Mesendoderm (in vitro differentiated cells): ENCODE results near the gene ZCCHC4.

Source experiments
- DNase-seq: peaks from one replicate; pipeline ENCODE4 v3.0.0; 2013
- H2AK5ac ChIP-seq: 2 replicates; pipeline ENCODE4 v1.6.1; 2013; ENCODE audit warnings: low read length, inconsistent platforms
- H2BK120ac ChIP-seq: 2 replicates; pipeline ENCODE4 v1.6.1; 2013; ENCODE audit warnings: low read depth, mild to moderate bottlenecking, low read length, moderate library complexity, mixed read lengths
- H2BK15ac ChIP-seq: replicated peaks from 2 replicates; pipeline ENCODE4 v1.6.1; 2013; ENCODE audit warnings: low read depth, mild to moderate bottlenecking, moderate library complexity
- H2BK5ac ChIP-seq: 2 replicates; pipeline ENCODE4 v1.6.1; 2013; ENCODE audit warnings: low read length, inconsistent platforms
- H3K18ac ChIP-seq: 2 replicates; pipeline ENCODE4 v1.6.1; 2013; ENCODE audit warnings: mild to moderate bottlenecking, low read length, mixed read lengths
- H3K23ac ChIP-seq: one replicate; pipeline ENCODE4 v1.6.1; 2013; ENCODE audit warnings: low read length
- H3K27ac ChIP-seq: 2 replicates; pipeline ENCODE4 v1.5.1; 2013; ENCODE audit warnings: low read depth, mild to moderate bottlenecking, inconsistent platforms, low read length, moderate library complexity
- H3K27me3 ChIP-seq: 2 replicates; pipeline ENCODE4 v1.6.1; 2013; ENCODE audit warnings: low read length, control low read depth, mild to moderate bottlenecking, inconsistent platforms; ENCODE audit not compliant: insufficient read depth, poor library complexity
- H3K36me3 ChIP-seq: 2 replicates; pipeline ENCODE4 v1.6.1; 2013; ENCODE audit warnings: low read length, inconsistent platforms; ENCODE audit not compliant: control insufficient read depth, insufficient read depth
- H3K4ac ChIP-seq: one replicate; pipeline ENCODE4 v1.6.1; 2013; ENCODE audit warnings: low read depth, mild to moderate bottlenecking, low read length, moderate library complexity
- H3K4me1 ChIP-seq: 2 replicates; pipeline ENCODE4 v1.6.1; 2013; ENCODE audit warnings: low read depth, low read length, inconsistent platforms; ENCODE audit not compliant: control insufficient read depth
- H3K4me2 ChIP-seq: 2 replicates; pipeline ENCODE4 v1.6.1; 2013; ENCODE audit warnings: low read length
- H3K4me3 ChIP-seq: 2 replicates; pipeline ENCODE4 v1.5.1; 2013; ENCODE audit warnings: mild to moderate bottlenecking, low read length
- H3K56ac ChIP-seq: one replicate; pipeline ENCODE4 v1.6.1; 2013; ENCODE audit warnings: low read length
- H3K79me1 ChIP-seq: 2 replicates; pipeline ENCODE4 v1.6.1; 2013; ENCODE audit warnings: low read length, inconsistent platforms
- H3K79me2 ChIP-seq: 2 replicates; pipeline ENCODE4 v1.6.1; 2013; ENCODE audit warnings: mild to moderate bottlenecking, low read length; ENCODE audit not compliant: control insufficient read depth, insufficient read depth
- H3K9ac ChIP-seq: 2 replicates; pipeline ENCODE4 v1.6.1; 2013; ENCODE audit warnings: low read length, inconsistent platforms
- H4K5ac ChIP-seq: one replicate; pipeline ENCODE4 v1.6.1; 2013; ENCODE audit warnings: low read length
- H4K8ac ChIP-seq: one replicate; pipeline ENCODE4 v1.6.1; 2013; ENCODE audit warnings: low read depth, mild to moderate bottlenecking, control low read depth, low read length, moderate library complexity
- WGBS: extraction: QIAGEN DNeasy Blood & Tissue Kit; methylation state at CpG from one replicate; pipeline ENCODE4 v1.1.7; 2013; ENCODE audit warnings: low lambda C conversion rate, missing lambda C conversion rate; ENCODE audit not compliant: insufficient coverage; ENCODE audit errors: extremely low coverage; 5-methylcytosine and 5-hydroxymethylcytosine counted together

ZCCHC4 gene

DNA sequence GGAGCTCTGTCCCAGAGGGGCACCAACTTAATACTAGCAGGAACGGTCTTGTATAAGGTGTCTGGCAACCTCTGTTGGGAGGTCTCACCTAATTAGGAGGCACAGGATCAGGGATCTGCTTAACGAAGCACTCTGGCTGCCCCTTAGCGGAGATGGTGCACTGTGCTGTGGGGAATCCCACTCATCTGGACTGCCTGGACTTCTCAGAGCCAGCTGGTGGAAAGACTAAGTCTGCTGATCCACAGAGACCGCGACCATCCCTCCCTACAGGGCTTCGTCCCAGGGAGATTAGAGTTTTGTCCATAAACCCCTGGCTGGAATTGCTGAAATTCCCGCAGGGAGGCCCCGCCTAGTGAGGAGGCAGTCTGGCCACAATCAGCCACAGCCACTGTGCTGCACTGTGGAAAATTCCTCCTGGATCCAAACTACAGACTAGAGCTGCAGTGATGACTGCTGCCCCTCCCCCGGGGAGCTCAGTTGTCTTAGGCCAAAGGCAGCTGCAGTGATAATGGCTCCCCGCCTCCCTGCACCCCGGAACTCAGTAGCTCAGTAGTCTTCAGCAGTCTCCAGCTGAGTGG is 22.0 kb upstream of the ZCCHC4 start:
- Histone ChIP-seq H3K56ac (no peak overlapping the region), H4K8ac (no peak overlapping the region), H3K23ac (no peak overlapping the region), H2BK15ac (no peak overlapping the region), H3K4me1 (no peaks in the 10 kb centered on the region), H3K27ac (no peak overlapping the region), H4K5ac (no peak overlapping the region), H3K27me3 (no peaks in the 10 kb centered on the region), H3K9ac (no peak overlapping the region), H3K18ac (no peak overlapping the region), H3K4me2 (no peak overlapping the region), H3K4me3 (no peak overlapping the region), H3K79me1 (no peaks in the 10 kb centered on the region), H3K79me2 (no peaks in the 10 kb centered on the region), H2BK120ac (no peak overlapping the region), H2BK5ac (no peak overlapping the region), H2AK5ac (no peak overlapping the region), H3K4ac (peak overlapping the region; percentile 11), H3K36me3 (no peaks in the 10 kb centered on the region)
- DNase-seq = peak; percentile 65
- no CpG with 5 or more reads among the region's 11 CpGs for WGBS

DNA sequence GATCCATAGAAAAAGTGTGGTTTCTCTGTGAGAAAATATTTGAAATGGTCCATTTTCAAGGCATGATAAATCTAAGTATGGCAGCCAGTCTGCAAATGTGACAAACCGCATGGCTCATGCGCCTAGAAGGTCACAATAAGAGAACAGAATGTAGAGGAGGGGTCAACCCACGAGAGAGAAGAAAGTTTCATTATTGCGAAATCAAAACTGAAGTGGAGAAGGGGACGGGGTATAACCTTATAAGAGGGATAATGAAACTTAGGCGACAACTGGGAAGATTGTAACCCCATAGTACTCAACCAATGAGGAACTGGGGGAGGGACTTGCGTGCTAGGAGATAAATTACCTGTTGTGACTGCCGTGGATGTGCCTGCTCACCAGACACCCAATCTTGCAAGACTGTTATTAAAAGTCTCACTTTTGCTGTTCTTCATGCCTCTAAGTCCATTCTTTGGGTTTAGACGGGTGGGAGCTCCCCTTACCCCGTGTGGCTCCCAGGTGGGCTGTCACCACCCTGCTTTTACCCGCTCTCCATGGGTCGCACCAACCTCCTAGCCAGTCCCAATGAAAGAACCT is 21.3 kb upstream of the ZCCHC4 start:
- Histone ChIP-seq H3K4me1 (no peaks in the 10 kb centered on the region), H2AK5ac (no peak overlapping the region), H3K4me3 (no peak overlapping the region), H4K5ac (no peak overlapping the region), H3K23ac (no peak overlapping the region), H3K9ac (no peak overlapping the region), H3K79me2 (no peaks in the 10 kb centered on the region), H3K4me2 (no peak overlapping the region), H2BK5ac (no peak overlapping the region), H3K18ac (no peak overlapping the region), H4K8ac (no peak overlapping the region), H2BK15ac (no peak overlapping the region), H3K27me3 (no peaks in the 10 kb centered on the region), H2BK120ac (no peak overlapping the region), H3K4ac (no peak overlapping the region), H3K27ac (no peak overlapping the region), H3K79me1 (no peaks in the 10 kb centered on the region), H3K56ac (no peak overlapping the region), H3K36me3 (no peaks in the 10 kb centered on the region)
- no peak for DNase-seq
- WGBS = no CpG with 5 or more reads among the region's 12 CpGs

DNA sequence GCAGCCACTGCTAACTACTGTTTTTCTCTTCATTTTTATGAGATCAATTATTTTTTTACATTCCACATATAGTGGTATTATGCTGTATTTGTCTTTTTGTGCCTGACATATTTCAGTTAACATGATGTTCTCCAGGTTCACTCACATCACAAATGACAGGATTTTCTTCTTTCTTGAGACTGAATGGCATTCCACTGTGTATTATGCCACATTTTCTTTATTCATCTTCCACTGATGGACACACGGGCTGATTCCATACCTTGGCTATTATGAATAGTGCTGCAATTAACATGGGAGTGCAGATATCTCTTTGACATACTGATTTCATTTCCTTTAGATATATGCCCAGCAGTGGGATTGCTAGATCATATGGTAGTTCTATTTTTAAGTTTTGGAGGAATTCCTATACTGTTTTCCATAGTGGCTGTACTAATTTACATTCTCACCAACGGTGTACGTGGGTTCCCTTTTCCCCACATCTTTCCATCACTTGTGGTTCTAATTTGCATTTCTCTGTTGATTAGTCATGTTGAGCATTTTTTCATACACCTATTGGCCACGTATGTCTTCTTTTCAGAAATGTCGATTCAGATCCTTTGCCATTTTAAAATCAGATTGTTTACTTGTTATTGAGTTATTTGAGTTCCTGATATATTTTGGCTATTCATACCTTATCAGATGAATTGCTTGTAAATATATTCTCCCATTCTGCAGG is 14.9 kb upstream of the ZCCHC4 start:
- Histone ChIP-seq H3K9ac (no peak overlapping the region), H2BK120ac (no peak overlapping the region), H3K4me2 (no peak overlapping the region), H3K27me3 (no peaks in the 10 kb centered on the region), H3K23ac (no peak overlapping the region), H2BK5ac (no peak overlapping the region), H3K4ac (no peak overlapping the region), H2AK5ac (no peak overlapping the region), H4K5ac (no peak overlapping the region), H3K18ac (no peak overlapping the region), H3K56ac (no peak overlapping the region), H3K27ac (no peak overlapping the region), H4K8ac (no peak overlapping the region), H3K79me1 (no peaks in the 10 kb centered on the region), H3K36me3 (no peaks in the 10 kb centered on the region), H3K4me1 (no peaks in the 10 kb centered on the region), H2BK15ac (no peak overlapping the region), H3K4me3 (no peak overlapping the region), H3K79me2 (no peaks in the 10 kb centered on the region)
- WGBS = no CpG with 5 or more reads among the region's 5 CpGs
- no peak for DNase-seq

GRCh38 chr4:25299476-25300203 is 12.9 kb upstream of the ZCCHC4 start:
- Histone ChIP-seq H2BK15ac (no peak overlapping the region), H3K4ac (no peak overlapping the region), H3K27me3 (no peaks in the 10 kb centered on the region), H3K79me1 (no peaks in the 10 kb centered on the region), H4K8ac (no peak overlapping the region), H2BK5ac (no peak overlapping the region), H2BK120ac (no peak overlapping the region), H3K27ac (no peak overlapping the region), H3K56ac (no peak overlapping the region), H3K4me1 (no peaks in the 10 kb centered on the region), H2AK5ac (no peak overlapping the region), H3K36me3 (no peaks in the 10 kb centered on the region), H3K18ac (no peak overlapping the region), H3K23ac (no peak overlapping the region), H3K79me2 (no peaks in the 10 kb centered on the region), H3K9ac (no peak overlapping the region), H4K5ac (no peak overlapping the region), H3K4me2 (no peak overlapping the region), H3K4me3 (no peak overlapping the region)
- DNase-seq = peak; percentile 61
- whole genome bisulfite sequencing = no CpG with 5 or more reads among the region's 10 CpGs

DNA sequence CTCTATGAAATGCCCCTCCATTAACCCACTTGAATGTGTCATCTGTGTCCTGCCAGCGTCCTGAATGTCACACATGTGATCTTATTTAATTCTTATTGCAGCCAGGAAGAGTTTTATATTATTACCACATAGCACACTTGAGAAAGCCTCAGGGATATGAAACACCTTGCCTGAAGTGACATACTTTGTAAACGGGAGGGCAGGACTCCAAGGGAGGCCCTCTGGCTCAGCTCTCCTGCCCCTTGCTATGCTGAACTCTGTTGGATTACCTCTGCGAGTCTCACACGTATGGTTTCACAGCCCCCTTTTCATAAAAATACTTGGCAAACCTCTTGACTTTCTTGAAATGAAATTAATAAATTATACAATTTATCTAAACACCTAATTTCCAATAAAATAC is 11.1 kb upstream of the ZCCHC4 start:
- Histone ChIP-seq H3K23ac (no peak overlapping the region), H3K4ac (no peak overlapping the region), H3K56ac (no peak overlapping the region), H2BK5ac (no peak overlapping the region), H3K9ac (no peak overlapping the region), H4K8ac (no peak overlapping the region), H4K5ac (no peak overlapping the region), H3K4me2 (no peak overlapping the region), H2BK15ac (no peak overlapping the region), H3K4me1 (no peaks in the 10 kb centered on the region), H3K27me3 (no peaks in the 10 kb centered on the region), H3K79me1 (no peaks in the 10 kb centered on the region), H3K18ac (no peak overlapping the region), H3K36me3 (no peaks in the 10 kb centered on the region), H3K79me2 (no peaks in the 10 kb centered on the region), H2BK120ac (no peak overlapping the region), H3K27ac (no peak overlapping the region), H2AK5ac (no peak overlapping the region), H3K4me3 (no peak overlapping the region)
- no peak for DNase-seq
- no CpG with 5 or more reads among the region's 4 CpGs for WGBS
